Activated CD4-positive, alpha-beta memory T cell treated with anti-CD3 and anti-CD28 coated beads for 36 hours (primary cell): Measurements from ENCODE around the gene LBR. TPM values are rescaled to one million over a fixed set of nuclear protein-coding genes. Genes with fewer than 3 reads are reported as not detected.

Experiments
- CTCF ChIA-PET: fragments of 350-600 bp; sonication (Branson Sonifier 250); formaldehyde crosslinking; loops from one replicate; lab custom pipeline; 2021; ENCODE audit warnings: antibody characterized with exemption, inconsistent platforms; lab: Charles Lee
- POLR2A ChIA-PET: fragments of 350-600 bp; sonication (Branson Sonifier 250); formaldehyde crosslinking; loops from one replicate; lab custom pipeline; 2021; ENCODE audit warnings: antibody characterized with exemption; lab: Charles Lee
- DNase-seq: peaks from one replicate; pipeline ENCODE4 v3.0.0-alpha.2; 2020
- H3K27ac Mint-ChIP-seq: one replicate; pipeline ENCODE4 v1.8.0; 2021; ENCODE audit warnings: mixed read lengths
- H3K27me3 Mint-ChIP-seq: one replicate; pipeline ENCODE4 v1.8.0; 2021; ENCODE audit warnings: mixed read lengths
- H3K36me3 Mint-ChIP-seq: one replicate; pipeline ENCODE4 v1.8.0; 2021; ENCODE audit warnings: mixed read lengths
- H3K4me1 Mint-ChIP-seq: one replicate; pipeline ENCODE4 v1.8.0; 2021; ENCODE audit warnings: low read depth, mixed read lengths
- H3K4me3 Mint-ChIP-seq: one replicate; pipeline ENCODE4 v1.8.0; 2021; ENCODE audit warnings: mild to moderate bottlenecking, mixed read lengths
- H3K9me3 Mint-ChIP-seq: one replicate; pipeline ENCODE4 v1.8.0; 2021; ENCODE audit warnings: mixed read lengths
- intact Hi-C: fragments of 100-400 bp; cut with micrococcal nuclease; formaldehyde crosslinking; loops from one replicate; pipeline ENCODE4 v1.15.1; 2023
- total RNA-seq, 2 experiments: library from RNA; stranded (reverse); gene quantifications; one replicate each; pipeline ENCODE4 v1.2.3, GENCODE V29; 2021

LBR gene
- total RNA-seq, 2 experiments from 2014 or later = 146 to 148 TPM

- no peak for DNase-seq
- ChIA-PET CTCF (no interaction called here), POLR2A (no interaction called here)
- no peaks in the 10 kb centered on the region for H3K9me3 Mint-ChIP-seq
- no peak overlapping the region for H3K27ac Mint-ChIP-seq
- H3K4me1 Mint-ChIP-seq = no peaks in the 10 kb centered on the region
- no peak overlapping the region for H3K4me3 Mint-ChIP-seq
- intact Hi-C loops = no loop called here
- H3K27me3 Mint-ChIP-seq = peaks cover 8% of the 10 kb centered on the region
- no peaks in the 10 kb centered on the region for H3K36me3 Mint-ChIP-seq
These were observed 65.0 kb downstream of the LBR start for GRCh38 chr1:225362805-225363204.

GRCh38 chr1:225361176-225361575 lies 66.7 kb downstream of the LBR start:
- intact Hi-C loops = no loop called here
- ChIA-PET CTCF (no interaction called here), POLR2A (no interaction called here)
- Mint-ChIP-seq H3K27ac (no peak overlapping the region), H3K4me3 (no peak overlapping the region), H3K4me1 (no peaks in the 10 kb centered on the region), H3K9me3 (no peaks in the 10 kb centered on the region), H3K36me3 (no peaks in the 10 kb centered on the region), H3K27me3 (peaks cover 2% of the 10 kb centered on the region)
- no peak for DNase-seq

DNA sequence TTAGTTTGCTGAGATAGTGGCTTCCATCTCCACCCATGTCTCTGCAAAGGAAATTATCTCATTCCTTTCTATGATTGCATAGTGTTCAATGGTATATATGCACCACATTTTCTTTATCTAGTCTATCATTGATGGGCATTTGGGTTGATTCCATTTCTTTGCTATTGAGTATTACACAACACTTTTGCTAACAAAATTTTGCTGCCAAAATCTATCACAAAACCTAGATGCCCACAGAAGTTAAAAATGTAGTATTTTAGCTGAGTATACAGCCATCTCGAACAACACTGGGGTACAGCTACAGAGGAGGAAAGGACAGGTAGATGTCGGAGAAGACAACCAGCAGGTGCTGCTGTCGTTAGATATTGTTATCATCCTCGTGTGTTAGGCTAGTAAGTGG lies 67.7 kb downstream of the LBR start:
- CTCF ChIA-PET = no interaction called here
- no peak for DNase-seq
- peaks cover 5% of the 10 kb centered on the region for H3K27me3 Mint-ChIP-seq

GRCh38 chr1:225355863-225356262 lies 72.0 kb downstream of the LBR start:
- ChIA-PET POLR2A (no interaction called here), CTCF (no interaction called here)
- DNase-seq = no peak
- no peaks in the 10 kb centered on the region for H3K9me3 Mint-ChIP-seq
- no peaks in the 10 kb centered on the region for H3K4me1 Mint-ChIP-seq
- no peak overlapping the region for H3K27ac Mint-ChIP-seq
- no peak overlapping the region for H3K4me3 Mint-ChIP-seq
- H3K36me3 Mint-ChIP-seq = no peaks in the 10 kb centered on the region
- intact Hi-C loops = no loop called here
- peaks cover 6% of the 10 kb centered on the region for H3K27me3 Mint-ChIP-seq

More for the DNA sequence above, 67.7 kb downstream of the LBR start:
- H3K4me1 Mint-ChIP-seq = no peaks in the 10 kb centered on the region
- no peak overlapping the region for H3K4me3 Mint-ChIP-seq
- intact Hi-C loops = no loop called here
- POLR2A ChIA-PET = no interaction called here
- no peaks in the 10 kb centered on the region for H3K36me3 Mint-ChIP-seq
- no peaks in the 10 kb centered on the region for H3K9me3 Mint-ChIP-seq
- no peak overlapping the region for H3K27ac Mint-ChIP-seq

GRCh38 chr1:225354906-225355305 lies 72.9 kb downstream of the LBR start:
- Mint-ChIP-seq H3K4me1 (no peaks in the 10 kb centered on the region), H3K36me3 (no peaks in the 10 kb centered on the region), H3K4me3 (no peak overlapping the region), H3K9me3 (no peaks in the 10 kb centered on the region), H3K27me3 (peaks cover 7% of the 10 kb centered on the region), H3K27ac (no peak overlapping the region)
- intact Hi-C loops = no loop called here
- POLR2A ChIA-PET = no interaction called here
- CTCF ChIA-PET = no interaction called here
- no peak for DNase-seq

Other genes with a start within 250 kb of the LBR start
- under 1 TPM; 0.80 to 0.95 TPM for gene ENAH, start 225.1 kb upstream of the LBR start, total RNA-seq